GM18909 (cell line): ENCODE data around the gene TAS2R41.
"Not testable (repeated sequence)": the region's sequence is repeated elsewhere in the genome, so short reads cannot be mapped to it uniquely, and the experiment has no call there.

Source experiments
- ATAC-seq: cut with Tn5 transposase; IDR thresholded peaks from one replicate; pipeline ENCODE4 v1.9.1; 2021; ENCODE audit warnings: mild to moderate bottlenecking; ENCODE audit not compliant: unreplicated experiment, poor library complexity

Gene TAS2R41

GRCh38 chr7:143514487-143514886 is 36.8 kb downstream of the TAS2R41 start:
- ATAC-seq, result no peak

GRCh38 chr7:143514995-143515735 is 37.5 kb downstream of the TAS2R41 start:
- no peak for ATAC-seq

GRCh38 chr7:143516981-143517380 is 39.3 kb downstream of the TAS2R41 start:
- no peak for ATAC-seq

GRCh38 chr7:143518521-143518920 is 40.8 kb downstream of the TAS2R41 start:
- no peak for ATAC-seq

GRCh38 chr7:143518941-143519340 is 41.3 kb downstream of the TAS2R41 start:
- ATAC-seq, result no peak

GRCh38 chr7:143519411-143520131 is 41.9 kb downstream of the TAS2R41 start:
- no peak for ATAC-seq

GRCh38 chr7:143522309-143522916 is 44.7 kb downstream of the TAS2R41 start:
- ATAC-seq, result not testable (repeated sequence)
